H9 (cell line): ENCODE data around the gene GALNT9. TPM values are rescaled to one million over a fixed set of nuclear protein-coding genes. Genes with fewer than 3 reads are reported as not detected.

ENCODE experiments used
- DNase-seq: peaks from one replicate; pipeline ENCODE4 v3.0.0-alpha.2; 2017
- H2AFZ ChIP-seq: one replicate; pipeline ENCODE4 v1.6.1; 2013; ENCODE audit warnings: mild to moderate bottlenecking, low read length, control low read depth, moderate library complexity
- H2AK5ac ChIP-seq: 2 replicates; pipeline ENCODE4 v1.6.1; 2013; ENCODE audit warnings: low read length, control low read depth, mixed read lengths; ENCODE audit not compliant: insufficient read length
- H2BK120ac ChIP-seq: one replicate; pipeline ENCODE4 v1.6.1; 2013; ENCODE audit warnings: low read depth, mild to moderate bottlenecking, low read length, control low read depth, inconsistent platforms; ENCODE audit not compliant: poor library complexity, severe bottlenecking
- H2BK12ac ChIP-seq: 2 replicates; pipeline ENCODE4 v1.6.1; 2013; ENCODE audit warnings: low read length, control low read depth, mixed read lengths, low read depth; ENCODE audit not compliant: insufficient read length
- H2BK15ac ChIP-seq: 2 replicates; pipeline ENCODE4 v1.6.1; 2013; ENCODE audit warnings: low read depth, low read length, control low read depth
- H2BK20ac ChIP-seq: one replicate; pipeline ENCODE4 v1.6.1; 2013; ENCODE audit warnings: low read depth, mild to moderate bottlenecking, low read length, control low read depth, inconsistent platforms; ENCODE audit not compliant: poor library complexity, severe bottlenecking
- H2BK5ac ChIP-seq: 2 replicates; pipeline ENCODE4 v1.6.1; 2013; ENCODE audit warnings: low read length, control low read depth, mixed read lengths; ENCODE audit not compliant: insufficient read length
- H3K14ac ChIP-seq: 2 replicates; pipeline ENCODE4 v1.6.1; 2013; ENCODE audit warnings: low read length, control low read depth; ENCODE audit not compliant: insufficient read depth
- H3K18ac ChIP-seq: 2 replicates; pipeline ENCODE4 v1.6.1; 2013; ENCODE audit warnings: low read depth, mild to moderate bottlenecking, mixed read lengths, low read length, control low read depth; ENCODE audit not compliant: insufficient read length
- H3K23ac ChIP-seq: 2 replicates; pipeline ENCODE4 v1.6.1; 2013; ENCODE audit warnings: low read length, control low read depth, mixed read lengths, low read depth; ENCODE audit not compliant: insufficient read length
- H3K23me2 ChIP-seq: 2 replicates; pipeline ENCODE4 v1.6.1; 2013; ENCODE audit warnings: low read depth, mild to moderate bottlenecking, mixed read lengths, low read length, control low read depth; ENCODE audit not compliant: insufficient read length, poor library complexity, severe bottlenecking
- H3K27ac ChIP-seq: 2 replicates; pipeline ENCODE4 v1.5.1; 2013; ENCODE audit warnings: low read length, control low read depth, mixed read lengths, low read depth; ENCODE audit not compliant: insufficient read length
- H3K27me3 ChIP-seq: 2 replicates; pipeline ENCODE4 v1.6.1; 2013; ENCODE audit warnings: low read length, control low read depth, inconsistent platforms; ENCODE audit not compliant: insufficient read depth
- H3K4ac ChIP-seq: 2 replicates; pipeline ENCODE4 v1.6.1; 2013; ENCODE audit warnings: low read depth, mild to moderate bottlenecking, control low read depth, inconsistent platforms, low read length, moderate library complexity
- H3K4me1 ChIP-seq: 2 replicates; pipeline ENCODE4 v1.6.1; 2013; ENCODE audit warnings: low read length, control low read depth, inconsistent platforms; ENCODE audit not compliant: insufficient read depth
- H3K4me2 ChIP-seq: 2 replicates; pipeline ENCODE4 v1.6.1; 2013; ENCODE audit warnings: low read length, control low read depth, mixed read lengths; ENCODE audit not compliant: insufficient read length, insufficient read depth
- H3K56ac ChIP-seq: 2 replicates; pipeline ENCODE4 v1.6.1; 2013; ENCODE audit warnings: low read depth, mild to moderate bottlenecking, mixed read lengths, low read length, control low read depth; ENCODE audit not compliant: insufficient read length
- H3K79me1 ChIP-seq: 2 replicates; pipeline ENCODE4 v1.6.1; 2013; ENCODE audit warnings: low read depth, mild to moderate bottlenecking, moderate library complexity, low read length, control low read depth, inconsistent platforms; ENCODE audit not compliant: insufficient read depth, poor library complexity, severe bottlenecking
- H3K79me2 ChIP-seq: 2 replicates; pipeline ENCODE4 v1.6.1; 2013; ENCODE audit warnings: low read length, control low read depth, inconsistent platforms; ENCODE audit not compliant: insufficient read depth
- H3K9ac ChIP-seq: 2 replicates; pipeline ENCODE4 v1.6.1; 2013; ENCODE audit warnings: low read length, control low read depth, mixed read lengths; ENCODE audit not compliant: insufficient read length; ENCODE audit errors: extremely low read depth
- H3K9me3 ChIP-seq: one replicate; pipeline ENCODE4 v1.6.1; 2013; ENCODE audit warnings: low read depth, low read length, inconsistent platforms; ENCODE audit not compliant: control insufficient read depth
- H3T11ph ChIP-seq: one replicate; pipeline ENCODE4 v1.6.1; 2013; ENCODE audit warnings: mild to moderate bottlenecking, low read length, control low read depth, inconsistent platforms
- H4K20me1 ChIP-seq: one replicate; pipeline ENCODE4 v1.6.1; 2013; ENCODE audit not compliant: control insufficient read depth, insufficient read length, insufficient read depth
- H4K5ac ChIP-seq: 2 replicates; pipeline ENCODE4 v1.6.1; 2013; ENCODE audit warnings: low read depth, mild to moderate bottlenecking, mixed read lengths, low read length, control low read depth; ENCODE audit not compliant: insufficient read length
- H4K8ac ChIP-seq: replicated peaks from 2 replicates; pipeline ENCODE4 v1.6.1; 2013; ENCODE audit warnings: low read length, control low read depth, mixed read lengths, low read depth; ENCODE audit not compliant: insufficient read length
- H4K91ac ChIP-seq: 2 replicates; pipeline ENCODE4 v1.6.1; 2013; ENCODE audit warnings: low read depth, mild to moderate bottlenecking, moderate library complexity, mixed read lengths, low read length, control low read depth; ENCODE audit not compliant: insufficient read length
- H3K27ac Mint-ChIP-seq, 3 experiments: 2 replicates in 2 of 3; 3 replicates in 1 of 3; pipeline ENCODE4 v1.8.0; 2020 to 2021; ENCODE audit warnings: mixed read lengths in 3 of 3, mild to moderate bottlenecking in 1 of 3, moderate library complexity in 1 of 3
- H3K27me3 Mint-ChIP-seq: 2 replicates; pipeline ENCODE4 v1.8.0; 2021; ENCODE audit warnings: low read depth, mild to moderate bottlenecking, moderate library complexity, mixed read lengths
- H3K36me3 Mint-ChIP-seq, 3 experiments: 2 replicates in 2 of 3; 3 replicates in 1 of 3; pipeline ENCODE4 v1.8.0; 2020 to 2021; ENCODE audit warnings: low read depth in 3 of 3, mixed read lengths in 3 of 3; ENCODE audit not compliant: insufficient read depth in 1 of 3
- H3K4me1 Mint-ChIP-seq, 2 experiments: 2 replicates each; pipeline ENCODE4 v1.8.0; 2020; ENCODE audit warnings: mixed read lengths in 2 of 2
- H3K4me3 Mint-ChIP-seq, 2 experiments: 2 replicates in 1 of 2; 3 replicates in 1 of 2; pipeline ENCODE4 v1.8.0; 2020 to 2021; ENCODE audit warnings: mild to moderate bottlenecking in 2 of 2, mixed read lengths in 2 of 2, moderate library complexity in 1 of 2
- H3K9me3 Mint-ChIP-seq, 2 experiments: 2 replicates in 1 of 2; 3 replicates in 1 of 2; pipeline ENCODE4 v1.8.0; 2020; ENCODE audit warnings: mild to moderate bottlenecking in 2 of 2, mixed read lengths in 2 of 2, moderate library complexity in 1 of 2
- WGBS: extraction: QIAGEN DNeasy Blood & Tissue Kit; methylation state at CpG from one replicate; pipeline ENCODE4 v1.1.7; 2013; ENCODE audit warnings: missing lambda C conversion rate, low lambda C conversion rate, mixed read lengths; ENCODE audit not compliant: insufficient read length; ENCODE audit errors: extremely low coverage; 5-methylcytosine and 5-hydroxymethylcytosine counted together
- total RNA-seq: library from RNA; stranded (reverse); gene quantifications from 2 replicates; pipeline ENCODE4 v1.2.1, GENCODE V29; 2021
- TF ChIP-seq, protein P1 (sequence below): fragments of 200-600 bp; sonication (generic); conservative IDR thresholded peaks from 3 replicates; pipeline ENCODE4 v1.8.0; 2021; ENCODE audit warnings: antibody characterized with exemption, mild to moderate bottlenecking

GALNT9 gene
- total RNA-seq, 1 experiment from 2014 or later = 0.35 TPM

- Mint-ChIP-seq H3K27me3 (peaks cover 54% of the 10 kb centered on the region), H3K27ac (no peak overlapping the region), H3K4me3 (no peak overlapping the region), H3K9me3 (peaks cover 0 to 2% of the 10 kb centered on the region in 2 experiments; a peak in 1 of 5 replicates), H3K36me3 (no peaks in the 10 kb centered on the region), H3K4me1 (peaks cover 1 to 6% of the 10 kb centered on the region in 2 experiments; a peak in 1 of 4 replicates)
- Histone ChIP-seq H3K9me3 (no peaks in the 10 kb centered on the region), H3K4ac (no peak overlapping the region), H2AK5ac (no peak overlapping the region), H4K8ac (no peak overlapping the region), H3K23me2 (no peaks in the 10 kb centered on the region), H3K79me1 (no peaks in the 10 kb centered on the region), H2BK120ac (no peak overlapping the region), H2BK15ac (no peak overlapping the region), H3K56ac (no peak overlapping the region), H4K5ac (no peak overlapping the region), H4K91ac (no peak overlapping the region), H3K18ac (no peak overlapping the region), H2BK5ac (no peak overlapping the region), H3K9ac (no peak overlapping the region), H3K4me2 (no peak overlapping the region), H3K27me3 (peaks cover 2% of the 10 kb centered on the region; the same call in 1 of the 2 replicates), H3K23ac (no peak overlapping the region), H2AFZ (no peak overlapping the region), H3K4me1 (no peaks in the 10 kb centered on the region), H4K20me1 (no peaks in the 10 kb centered on the region), H2BK12ac (no peak overlapping the region), H3K79me2 (no peaks in the 10 kb centered on the region), H3T11ph (no peak overlapping the region), H2BK20ac (no peak overlapping the region), H3K14ac (no peak overlapping the region), H3K27ac (no peak overlapping the region)
- DNase-seq = no peak
- TF ChIP-seq, protein P1, sequence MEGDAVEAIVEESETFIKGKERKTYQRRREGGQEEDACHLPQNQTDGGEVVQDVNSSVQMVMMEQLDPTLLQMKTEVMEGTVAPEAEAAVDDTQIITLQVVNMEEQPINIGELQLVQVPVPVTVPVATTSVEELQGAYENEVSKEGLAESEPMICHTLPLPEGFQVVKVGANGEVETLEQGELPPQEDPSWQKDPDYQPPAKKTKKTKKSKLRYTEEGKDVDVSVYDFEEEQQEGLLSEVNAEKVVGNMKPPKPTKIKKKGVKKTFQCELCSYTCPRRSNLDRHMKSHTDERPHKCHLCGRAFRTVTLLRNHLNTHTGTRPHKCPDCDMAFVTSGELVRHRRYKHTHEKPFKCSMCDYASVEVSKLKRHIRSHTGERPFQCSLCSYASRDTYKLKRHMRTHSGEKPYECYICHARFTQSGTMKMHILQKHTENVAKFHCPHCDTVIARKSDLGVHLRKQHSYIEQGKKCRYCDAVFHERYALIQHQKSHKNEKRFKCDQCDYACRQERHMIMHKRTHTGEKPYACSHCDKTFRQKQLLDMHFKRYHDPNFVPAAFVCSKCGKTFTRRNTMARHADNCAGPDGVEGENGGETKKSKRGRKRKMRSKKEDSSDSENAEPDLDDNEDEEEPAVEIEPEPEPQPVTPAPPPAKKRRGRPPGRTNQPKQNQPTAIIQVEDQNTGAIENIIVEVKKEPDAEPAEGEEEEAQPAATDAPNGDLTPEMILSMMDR = no peak
- WGBS = no CpG with 5 or more reads among the region's 14 CpGs
These were observed 18.8 kb upstream of the GALNT9 start for GRCh38 chr12:132348176-132348575.
